Measurements from ENCODE around the gene PTGFR.

PTGFR gene

GRCh38 chr1:78586572-78586971 is 95.8 kb downstream of the PTGFR start:
- no peak for DNase-seq

GRCh38 chr1:78587211-78587610 is 96.4 kb downstream of the PTGFR start:
- no peak for DNase-seq
